Activated CD8-positive, alpha-beta memory T cell treated with anti-CD3 and anti-CD28 coated beads, Interleukin-2, amount 50 U/mL, for 24 hours (primary cell): ENCODE measurements around the gene WSB1.
"Not testable (repeated sequence)": the region's sequence is repeated elsewhere in the genome, so short reads cannot be mapped to it uniquely, and the experiment has no call there.

Experiments
- DNase-seq: peaks from one replicate; pipeline ENCODE4 v3.0.0-alpha.2; 2020; ENCODE audit errors: extremely low read depth

The WSB1 gene

DNA sequence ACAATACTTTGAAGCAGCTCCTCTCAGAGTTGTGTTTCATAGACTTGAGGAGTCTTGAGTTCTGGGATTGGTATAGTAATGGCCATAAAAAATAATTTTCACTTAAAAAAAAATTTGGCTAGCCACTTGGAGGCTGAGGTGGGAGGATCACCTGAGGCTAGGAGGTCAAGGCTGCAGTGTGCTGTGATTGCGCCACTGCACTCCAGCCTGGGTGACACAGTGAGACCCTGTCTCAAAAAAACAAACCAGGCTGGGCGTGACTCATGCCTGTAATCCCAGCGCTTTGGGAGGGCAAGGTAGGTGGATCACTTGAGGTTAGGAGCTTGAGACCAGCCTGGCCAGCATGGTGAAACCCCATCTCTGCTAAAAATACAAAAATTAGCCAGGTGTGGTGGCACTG is 14.8 kb upstream of the WSB1 start:
- DNase-seq: not testable (repeated sequence)

DNA sequence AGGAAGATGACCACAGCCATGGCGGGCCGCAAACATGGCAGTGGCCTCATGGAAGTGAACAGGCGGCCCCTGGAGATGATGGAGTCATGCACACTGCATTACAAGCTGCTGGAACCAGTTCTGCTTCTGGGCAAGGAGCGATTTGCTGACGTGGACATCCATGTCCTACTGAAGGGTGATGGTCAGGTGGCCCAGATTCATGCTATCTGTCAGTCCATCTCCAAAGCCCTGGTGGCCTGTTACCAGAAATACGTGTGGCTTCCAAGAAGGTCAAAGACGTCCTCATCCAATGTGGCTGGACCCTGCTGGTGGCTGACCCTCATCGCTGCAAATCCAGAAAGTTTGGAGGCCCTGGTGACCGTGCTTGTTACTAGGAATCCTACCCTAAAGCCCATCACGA is 13.4 kb upstream of the WSB1 start:
- DNase-seq: no peak

DNA sequence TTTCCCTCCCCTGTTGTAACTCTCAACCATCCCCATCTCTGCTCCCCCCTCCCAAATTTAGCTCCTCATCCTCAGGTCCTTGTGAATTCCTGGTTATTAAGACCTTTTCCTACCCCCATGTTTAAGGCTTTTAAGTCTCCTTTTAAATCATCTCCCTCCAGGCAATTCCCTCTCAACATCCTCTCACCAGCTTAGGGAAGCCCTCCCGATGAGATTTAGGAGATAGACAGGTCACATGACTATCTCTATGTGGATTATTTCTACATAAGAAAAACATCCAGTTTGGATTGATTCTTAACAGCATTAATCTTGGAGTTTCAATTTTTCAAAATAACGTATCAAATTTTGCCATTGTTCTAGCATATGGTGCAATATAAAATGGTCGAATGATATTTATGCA is 12.5 kb upstream of the WSB1 start:
- no peak for DNase-seq

DNA sequence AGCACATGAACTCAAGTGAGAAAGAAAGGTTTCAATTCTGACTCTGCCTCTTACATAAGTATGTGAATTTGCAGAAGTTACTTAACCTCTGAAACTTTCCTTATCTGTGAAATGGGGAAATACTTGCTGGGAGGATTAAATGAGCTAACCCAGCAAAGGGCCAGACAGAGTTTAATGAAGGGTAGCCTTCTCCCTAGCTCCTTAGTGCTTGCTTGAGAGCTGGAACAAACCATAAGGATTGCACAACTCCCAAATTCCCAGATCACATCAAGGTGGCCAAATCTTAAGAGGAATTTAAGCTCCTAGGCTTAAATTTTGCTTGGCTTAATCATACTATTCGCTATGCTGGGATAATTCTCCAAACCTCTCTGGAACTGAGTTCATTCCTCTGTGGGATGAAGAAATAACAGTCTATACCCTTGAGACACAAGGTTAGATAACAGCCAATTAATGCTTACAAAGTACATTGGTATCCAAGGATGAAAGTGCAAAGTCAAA is 11.8 kb upstream of the WSB1 start:
- no peak for DNase-seq

DNA sequence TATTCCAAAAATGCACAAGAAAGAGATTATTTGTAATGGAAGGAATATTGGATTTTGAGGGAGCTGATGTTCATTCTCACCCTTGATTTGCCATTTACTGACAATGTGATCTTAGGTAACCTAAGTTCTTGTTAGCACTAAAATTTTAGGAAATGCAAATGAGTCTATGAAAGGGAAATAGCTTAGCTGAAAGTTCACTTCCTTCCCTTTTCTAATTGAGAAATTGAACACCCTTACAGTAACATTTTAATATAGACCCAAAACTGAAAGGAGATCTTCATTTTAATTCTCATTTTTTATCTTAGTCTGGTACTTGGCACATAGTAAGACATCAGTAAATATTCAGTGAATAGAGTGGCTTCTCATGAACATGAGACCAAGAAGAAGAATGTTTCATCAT is 10.9 kb upstream of the WSB1 start:
- no peak for DNase-seq

DNA sequence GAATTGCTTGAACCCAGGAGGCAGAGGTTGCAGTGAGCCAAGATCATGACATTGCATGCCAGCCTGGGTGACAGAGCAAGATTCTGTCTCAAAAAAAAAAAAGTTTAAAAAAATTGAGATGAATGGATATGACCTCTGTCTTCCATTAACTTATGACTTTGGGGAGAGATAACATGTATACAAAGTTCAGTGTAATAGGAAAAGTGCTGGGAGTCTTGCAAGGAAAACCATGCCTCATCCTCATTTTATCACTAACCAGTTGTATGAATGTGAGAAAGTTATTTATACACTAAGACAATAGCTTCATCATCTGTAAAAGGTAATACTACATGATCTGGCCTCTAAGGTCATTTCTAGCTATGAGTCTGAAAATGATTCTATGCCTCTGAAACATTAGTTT is 10.2 kb upstream of the WSB1 start:
- no peak for DNase-seq

DNA sequence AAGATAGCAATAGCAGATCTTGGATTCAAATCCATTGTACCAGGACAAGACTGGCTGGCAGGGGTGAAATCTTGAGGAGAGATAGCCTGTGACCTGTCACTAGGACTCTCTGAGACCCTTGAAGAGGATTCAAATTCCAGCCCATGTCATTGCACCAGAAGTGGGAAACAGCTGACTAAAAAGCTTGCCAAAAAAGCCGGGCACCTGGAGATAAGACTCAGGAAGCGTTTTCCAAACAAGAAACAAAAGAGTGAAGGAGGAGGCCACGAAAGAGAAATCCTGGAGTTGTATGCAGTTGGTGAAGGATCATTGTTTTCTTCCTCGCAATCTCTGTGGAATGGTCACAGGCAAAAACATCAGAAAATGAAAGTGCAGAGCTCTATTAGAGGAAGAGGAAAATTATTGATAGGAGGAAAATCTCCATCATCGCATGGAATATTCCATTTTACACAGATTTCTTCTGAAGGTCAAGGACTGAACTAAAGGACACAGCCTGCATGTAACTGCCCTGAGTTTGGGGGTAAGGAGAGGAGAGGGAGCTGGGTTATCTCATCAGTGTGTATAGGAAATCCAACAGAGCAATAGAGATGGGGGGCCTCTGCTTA is 9.0 kb upstream of the WSB1 start:
- DNase-seq: no peak

DNA sequence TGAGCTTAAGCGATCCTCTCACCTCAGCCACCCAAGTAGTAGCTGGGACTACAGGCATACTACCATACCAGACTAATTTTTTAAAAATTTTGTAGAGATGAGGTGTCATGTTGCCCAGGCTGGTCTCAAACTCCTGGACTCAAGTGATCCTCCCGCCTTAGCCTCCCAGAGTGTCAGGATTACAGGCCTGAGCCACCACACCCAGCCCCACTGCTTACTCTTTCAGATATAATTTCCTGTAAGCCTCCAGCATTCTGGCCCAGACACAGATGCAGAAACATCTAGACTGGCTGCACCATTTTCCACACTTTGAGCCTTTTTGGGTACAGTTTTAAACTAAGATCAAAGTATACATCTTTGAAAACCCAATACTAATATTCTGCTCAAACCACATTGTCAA is 8.4 kb upstream of the WSB1 start:
- no peak for DNase-seq

DNA sequence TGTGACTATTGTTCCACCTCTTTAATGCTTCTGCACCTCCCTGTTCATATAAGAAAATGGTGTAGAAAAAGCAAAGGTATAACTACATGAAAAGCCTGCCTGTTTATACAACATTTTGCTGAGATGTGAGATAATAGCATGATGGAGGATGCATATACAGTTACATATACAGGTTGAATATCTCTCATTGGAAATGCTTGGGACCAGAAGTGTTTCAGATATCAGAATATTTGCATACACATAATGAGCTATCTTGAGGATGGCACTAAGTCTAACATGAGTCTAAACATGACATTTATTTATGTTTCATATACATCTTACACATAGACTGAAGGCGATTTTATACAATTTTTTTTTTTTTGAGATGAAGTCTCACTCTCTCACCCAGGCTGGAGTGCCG is 5.7 kb upstream of the WSB1 start:
- no peak for DNase-seq

DNA sequence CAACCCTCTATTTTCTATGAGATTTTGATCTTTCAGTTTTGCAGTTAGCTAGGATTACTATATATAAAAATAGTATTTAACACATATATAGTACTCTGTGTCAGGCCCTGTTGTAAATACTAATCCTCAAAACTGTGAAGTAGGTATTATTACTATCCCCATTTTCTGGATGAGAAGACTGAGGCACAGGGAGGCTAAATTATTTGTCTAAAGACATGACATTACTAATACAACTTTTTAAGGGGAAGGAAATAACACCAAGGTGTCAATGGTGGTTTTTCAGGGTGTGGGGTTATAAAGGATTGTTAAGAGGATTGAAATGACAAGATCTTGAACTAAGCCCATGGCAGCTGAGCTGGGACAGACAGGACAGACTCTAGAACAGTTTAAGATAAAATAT is 4.1 kb upstream of the WSB1 start:
- DNase-seq: no peak

DNA sequence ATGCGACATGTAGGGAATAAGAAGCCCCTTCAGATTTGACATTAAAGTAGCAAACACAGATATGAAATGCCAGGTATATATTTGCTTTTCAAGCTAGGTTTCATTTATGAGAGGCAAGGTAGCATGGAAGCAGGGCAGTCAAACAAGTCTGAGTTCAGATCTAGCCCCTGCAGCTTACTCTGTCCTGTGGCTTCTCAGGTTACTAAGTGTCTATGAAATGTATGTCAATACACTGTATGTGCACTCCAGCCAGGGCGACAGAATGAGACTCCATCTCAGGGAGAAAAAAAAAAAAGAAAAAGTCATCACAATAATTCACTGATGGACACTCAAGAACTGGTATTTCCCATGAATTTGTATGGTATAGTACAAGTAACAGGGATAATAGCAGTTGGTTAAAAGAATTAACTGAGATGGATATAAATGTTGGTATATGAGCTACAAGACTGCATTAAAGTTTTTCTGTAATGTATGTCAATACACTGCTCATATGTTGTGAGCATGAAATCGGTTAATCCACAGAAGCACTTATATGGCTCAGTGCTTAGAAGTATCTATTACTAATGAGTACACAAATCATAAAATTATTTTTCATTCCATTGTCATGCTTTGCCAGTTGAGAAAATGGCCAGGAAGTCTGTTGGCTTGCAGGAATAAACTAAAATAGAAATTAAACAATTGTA is 2.9 kb upstream of the WSB1 start:
- DNase-seq: no peak

DNA sequence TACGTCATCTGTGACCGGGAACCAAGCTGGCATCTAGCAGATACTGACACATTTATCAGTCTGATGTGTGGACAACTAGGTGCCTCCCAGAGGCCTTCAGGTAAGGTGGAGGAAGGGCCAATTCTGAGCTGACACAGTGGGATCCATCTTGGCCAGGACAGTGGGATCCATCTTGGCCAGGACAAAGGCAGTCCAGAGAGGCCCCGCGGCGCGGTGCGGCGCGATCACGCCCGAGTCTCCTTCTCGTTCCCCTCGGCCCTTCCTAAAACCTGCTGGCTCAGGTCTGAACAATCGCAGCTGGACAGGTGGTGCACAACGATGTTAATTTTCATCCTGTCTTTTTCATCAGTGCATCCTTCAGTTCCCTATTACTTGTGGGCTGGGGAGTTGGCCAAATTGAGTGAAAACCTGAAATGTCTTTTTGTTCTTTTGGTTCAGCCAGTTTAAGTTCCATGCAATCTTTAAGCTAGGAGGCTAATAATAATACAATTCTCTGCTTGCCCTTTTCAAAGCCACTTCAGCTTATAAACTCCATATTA is 486 bp upstream of the WSB1 start:
- no peak for DNase-seq

DNA sequence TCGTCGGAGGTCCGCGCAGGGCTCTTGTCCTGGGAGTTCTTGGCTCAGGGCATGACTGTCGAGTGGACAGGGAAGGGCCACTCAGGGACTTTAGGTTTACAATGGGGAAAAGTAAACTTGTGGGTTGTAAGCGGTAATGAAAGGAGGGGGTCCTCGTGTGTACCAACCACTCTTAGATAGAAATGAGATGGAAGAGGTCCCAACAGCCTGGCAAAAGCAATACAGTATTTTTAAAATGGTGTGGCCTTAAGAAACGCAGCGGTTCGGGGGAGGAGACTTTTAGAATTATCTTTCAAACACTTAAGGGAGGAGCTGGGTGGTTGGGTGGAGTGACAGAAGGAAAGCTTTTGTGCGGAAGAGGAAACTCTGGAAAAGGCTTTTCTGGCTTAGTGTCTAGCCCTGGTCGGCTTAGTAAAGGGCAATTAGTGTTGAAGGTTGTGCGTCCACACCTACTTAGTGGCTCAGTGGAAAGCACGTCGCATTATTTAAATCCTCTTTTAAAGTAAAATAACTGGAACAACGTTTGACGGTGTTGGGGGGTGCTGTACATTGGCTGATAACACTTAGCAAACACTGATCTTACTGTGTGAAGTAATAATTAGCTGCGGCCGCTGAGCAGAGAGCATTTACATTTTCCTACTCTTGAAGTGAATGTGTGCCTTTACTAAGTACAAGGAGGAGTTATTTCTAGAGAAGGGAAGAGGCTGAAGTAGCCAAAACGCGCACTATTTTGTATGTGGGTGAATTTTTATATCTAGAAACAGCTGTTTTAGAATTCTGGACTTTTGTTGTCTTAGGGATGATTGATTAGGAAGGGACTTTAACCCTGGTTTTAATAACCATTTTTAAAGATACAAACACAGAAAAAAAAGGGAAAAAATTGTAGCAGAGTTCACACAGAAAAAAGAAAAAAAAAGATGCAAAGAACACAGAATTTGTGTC is 1.0 kb downstream of the WSB1 start:
- peak; percentile 5 for DNase-seq

DNA sequence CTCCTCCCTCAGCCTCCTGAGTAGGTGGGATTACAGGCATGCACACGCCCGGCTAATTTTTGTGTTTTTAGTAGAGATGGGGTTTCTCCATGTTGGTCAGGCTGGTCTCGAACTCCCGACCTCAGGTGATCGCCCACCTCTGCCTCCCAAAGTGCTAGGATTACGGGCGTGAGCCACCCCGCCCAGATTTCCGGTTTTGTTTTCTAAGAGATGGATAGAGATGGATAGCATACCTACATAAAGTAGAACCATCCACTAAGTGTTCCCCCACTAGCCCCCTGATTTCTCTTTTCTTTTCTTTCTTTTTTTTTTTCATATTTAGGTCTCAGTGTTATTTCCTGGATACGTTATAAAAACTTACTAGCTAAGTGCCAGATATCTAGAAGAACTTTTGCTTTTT is 2.0 kb downstream of the WSB1 start:
- no peak for DNase-seq

DNA sequence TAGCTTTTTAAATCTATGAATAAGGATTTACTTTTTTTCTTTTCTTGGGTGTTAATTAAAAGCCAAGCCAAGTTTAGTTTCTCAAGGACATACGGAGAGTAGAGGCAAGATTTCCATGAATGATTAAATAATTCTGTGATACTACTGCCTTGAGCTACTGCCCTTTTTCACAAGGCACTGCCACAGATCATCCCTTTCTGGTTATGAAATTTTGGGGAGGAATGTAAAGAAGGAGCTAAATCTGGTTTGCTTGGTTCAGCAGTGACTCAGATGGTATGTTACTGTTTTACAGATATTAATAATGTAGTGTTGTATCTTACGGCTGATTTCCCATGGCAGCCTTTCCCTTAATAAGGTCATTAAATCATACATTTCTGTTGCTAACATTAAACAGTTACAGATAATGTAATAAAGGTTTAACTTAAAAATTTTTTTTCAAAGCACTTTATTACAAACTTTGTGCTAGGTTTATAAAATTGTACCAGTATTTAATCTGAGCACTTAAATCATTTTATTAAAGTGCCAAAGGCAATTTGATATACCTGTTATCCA is 2.6 kb downstream of the WSB1 start:
- DNase-seq: no peak

DNA sequence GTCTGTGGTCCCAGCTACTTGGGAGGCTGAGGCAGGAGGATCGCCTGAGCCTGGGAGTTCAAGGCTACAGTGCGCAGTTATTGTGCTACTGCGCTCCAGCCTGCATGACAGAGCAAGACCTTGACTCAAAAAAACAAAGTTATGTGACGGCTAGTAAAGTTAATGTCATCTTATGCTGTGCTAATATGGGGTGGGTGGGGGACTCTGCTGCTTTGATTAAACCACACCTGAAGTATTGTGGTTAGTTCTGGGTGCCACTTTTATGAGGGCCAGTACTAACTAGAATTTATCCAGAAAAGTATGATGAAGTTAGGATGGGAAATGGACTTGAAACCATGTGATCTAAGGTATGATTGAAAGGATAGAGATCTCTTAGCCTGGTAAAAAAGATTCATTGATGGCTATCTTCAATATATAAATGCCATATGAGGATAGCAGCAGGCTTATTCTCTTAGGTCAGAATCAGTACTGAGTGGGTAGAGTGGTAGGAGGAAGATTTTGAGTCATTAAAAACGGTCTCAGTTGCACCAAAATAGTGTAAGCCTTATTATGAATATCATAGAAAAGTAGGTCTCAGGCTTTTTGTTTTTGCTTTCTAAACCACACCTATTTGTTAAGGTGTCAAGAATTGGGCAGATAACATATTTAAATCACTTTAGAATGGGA is 5.6 kb downstream of the WSB1 start:
- DNase-seq: no peak

DNA sequence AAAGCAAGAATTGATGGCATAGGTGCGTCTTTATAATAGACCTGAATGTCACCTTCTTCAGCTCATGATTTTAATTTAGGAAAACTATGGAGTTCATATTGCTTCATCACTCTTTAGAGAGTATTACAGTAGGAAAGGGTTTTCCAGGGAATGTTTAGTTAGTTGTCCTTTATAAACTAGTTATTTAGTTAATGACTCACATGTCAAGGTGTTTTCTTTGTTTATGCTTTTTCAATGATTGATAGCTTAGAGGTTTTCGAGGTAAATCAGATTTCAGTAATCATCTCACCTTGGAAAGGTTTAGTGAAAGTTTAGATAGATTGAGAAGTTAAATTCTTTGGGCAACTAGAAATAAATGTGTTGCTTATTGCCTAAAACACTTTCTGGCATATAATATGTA is 9.8 kb downstream of the WSB1 start:
- DNase-seq: no peak

DNA sequence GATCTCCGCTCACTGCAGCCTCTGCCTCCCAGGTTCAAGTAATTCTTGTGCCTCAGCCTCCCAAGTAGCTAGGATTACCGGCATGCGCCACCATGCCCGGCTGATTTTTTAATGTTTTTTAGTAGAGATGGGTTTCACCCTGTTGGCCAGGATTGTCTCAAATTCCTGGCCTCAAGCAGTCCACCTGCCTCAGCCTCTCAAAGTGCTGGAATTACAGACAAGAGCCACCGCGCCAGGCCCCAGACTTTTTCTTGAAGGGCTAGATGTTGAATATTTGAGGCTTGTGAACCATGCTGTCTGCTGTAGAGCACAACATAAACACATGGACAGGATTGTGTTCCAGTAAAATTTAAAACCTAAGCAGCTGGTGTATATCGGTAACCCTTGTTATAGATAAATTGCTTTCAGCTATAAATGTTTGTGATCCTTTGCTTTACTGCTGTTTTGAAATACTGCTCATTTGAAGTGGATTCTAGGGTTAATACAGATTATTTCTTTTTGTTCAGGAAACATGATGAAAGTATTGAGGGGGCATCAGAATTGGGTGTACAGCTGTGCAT is 12.4 kb downstream of the WSB1 start:
- no peak for DNase-seq

DNA sequence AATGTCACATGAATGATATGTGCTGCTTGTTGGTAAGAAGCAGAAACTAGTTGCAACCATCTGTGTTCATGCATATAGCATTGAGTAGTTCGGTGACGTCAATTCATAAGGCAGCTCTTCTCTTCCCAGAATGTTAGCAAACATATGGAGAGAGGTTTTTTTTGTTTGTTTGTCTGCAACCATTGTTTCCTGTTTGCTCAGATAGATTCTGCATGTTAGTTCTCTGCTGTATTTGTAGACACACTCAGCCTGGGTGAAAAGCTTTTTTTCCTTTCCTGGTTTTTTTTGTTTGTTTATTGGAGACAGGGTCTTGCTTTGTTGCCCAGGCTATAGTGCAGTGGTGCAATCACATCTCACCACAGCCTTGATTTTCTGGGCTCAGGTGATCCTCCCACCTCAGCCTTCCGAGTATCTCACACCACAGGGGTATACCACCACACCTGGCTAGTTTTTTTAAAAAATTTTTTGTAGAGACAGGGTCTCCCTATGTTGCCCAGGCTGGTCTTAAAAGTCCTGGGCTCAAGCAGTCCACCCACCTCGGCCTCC is 16.7 kb downstream of the WSB1 start:
- no peak for DNase-seq

DNA sequence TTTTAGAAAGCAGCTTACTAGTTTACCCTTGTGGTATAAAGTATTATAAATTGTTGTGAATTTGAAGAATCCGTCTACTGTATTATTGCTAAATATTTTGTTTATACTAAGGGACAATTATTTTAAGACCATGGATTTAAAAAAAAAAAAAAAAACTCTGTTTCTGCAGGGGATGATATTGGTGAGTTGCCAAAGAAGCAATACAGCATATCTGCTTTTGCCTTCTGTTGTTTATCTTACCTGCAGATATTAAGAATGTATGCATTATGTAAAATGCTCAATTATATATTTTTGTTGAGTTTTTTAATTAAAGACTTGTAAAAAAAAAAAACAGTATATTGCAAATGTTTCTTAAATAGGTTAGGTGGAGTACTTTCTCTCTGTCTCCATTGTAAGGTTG is 19.4 kb downstream of the WSB1 start:
- DNase-seq: no peak

DNA sequence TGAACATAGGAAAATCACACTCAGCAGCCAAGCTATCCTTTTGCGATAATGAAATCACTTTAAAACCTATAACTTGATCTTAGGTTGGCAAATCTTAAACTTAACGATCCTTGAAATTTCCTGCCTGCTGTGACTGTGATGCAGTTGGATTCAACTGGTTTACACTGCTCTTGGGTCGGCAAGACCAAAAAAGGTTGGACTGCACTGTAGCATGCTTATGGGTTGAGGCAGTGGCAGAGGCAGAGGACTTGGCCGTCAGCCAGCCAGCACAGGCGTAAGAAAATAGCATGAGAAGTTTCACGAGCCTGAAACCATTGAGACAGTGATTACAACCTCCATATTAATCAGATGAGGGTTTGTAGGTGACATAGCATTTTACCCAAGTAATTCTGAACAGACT is 21.4 kb downstream of the WSB1 start:
- DNase-seq: no peak
